HuH-7.5 (cell line): ENCODE measurements around the gene SGTA.
"Not testable (repeated sequence)": the region's sequence is repeated elsewhere in the genome, so short reads cannot be mapped to it uniquely, and the experiment has no call there.

Source experiments
- DNase-seq: peaks from one replicate; pipeline ENCODE4 v3.0.0; 2011; ENCODE audit warnings: low spot score

Gene SGTA

GRCh38 chr19:2713170-2713569 lies 69.9 kb downstream of the SGTA start:
- DNase-seq: not testable (repeated sequence)

GRCh38 chr19:2711875-2712205 lies 71.2 kb downstream of the SGTA start:
- DNase-seq: no peak

GRCh38 chr19:2711172-2711874 lies 71.8 kb downstream of the SGTA start:
- DNase-seq: no peak

- DNase-seq: no peak
Observed at GRCh38 chr19:2706251-2706650, 76.8 kb downstream of the SGTA start.
